HG03060 (cell line): ENCODE measurements around the gene ZSCAN20.

ENCODE experiments used
- ATAC-seq: cut with Tn5 transposase; IDR thresholded peaks from one replicate; pipeline ENCODE4 v1.9.1; 2021; ENCODE audit warnings: low read depth, moderate number of reproducible peaks; ENCODE audit not compliant: unreplicated experiment

ZSCAN20 gene

GRCh38 chr1:33472269-33472980 lies at the start of gene ZSCAN20:
ZSCAN20 (plus strand) TSS chr1:33472645; CDS start chr1:33479289, 6,644 bp downstream.
- ATAC-seq: peak; percentile 67

DNA sequence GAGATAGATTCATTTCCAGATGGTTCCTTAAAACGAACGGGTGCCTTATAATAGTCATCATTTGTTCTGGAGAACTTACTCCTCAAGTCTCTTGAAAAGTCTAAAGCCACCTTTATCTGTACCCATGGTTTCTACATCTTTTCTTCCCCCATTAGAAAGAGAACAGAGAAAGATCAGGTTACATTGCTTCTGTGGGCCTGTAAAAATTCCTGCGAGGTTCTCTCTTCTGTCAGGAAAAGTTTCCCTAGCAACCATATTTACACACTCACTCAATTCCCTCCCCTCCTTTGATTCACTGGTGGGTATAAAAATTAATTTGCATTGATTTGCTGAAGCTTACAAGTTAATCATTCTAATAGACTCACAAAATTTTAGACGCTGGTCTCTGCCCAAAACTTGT lies 48.2 kb upstream of the ZSCAN20 start:
- ATAC-seq: no peak

DNA sequence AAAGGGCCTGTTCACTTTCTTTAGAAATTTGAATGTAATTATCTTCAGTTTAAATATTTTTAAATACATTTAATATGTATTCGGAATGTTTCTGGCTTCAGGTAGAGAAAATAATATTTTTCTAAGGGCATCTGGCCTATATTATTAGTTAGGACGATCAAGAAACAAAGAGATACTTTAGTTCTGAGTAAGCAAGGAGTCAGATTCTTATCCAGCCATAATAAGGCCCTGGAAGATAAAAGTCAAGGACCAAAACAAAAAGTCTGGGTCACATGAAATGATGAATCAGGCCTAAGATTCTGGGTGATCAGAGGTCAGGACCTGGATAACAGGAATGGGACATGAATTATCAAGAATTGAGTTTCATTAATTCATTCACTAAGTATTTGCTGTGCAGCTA lies 47.8 kb upstream of the ZSCAN20 start:
- no peak for ATAC-seq

- ATAC-seq: no peak
Measured at GRCh38 chr1:33425900-33426299, 46.5 kb upstream of the ZSCAN20 start.

DNA sequence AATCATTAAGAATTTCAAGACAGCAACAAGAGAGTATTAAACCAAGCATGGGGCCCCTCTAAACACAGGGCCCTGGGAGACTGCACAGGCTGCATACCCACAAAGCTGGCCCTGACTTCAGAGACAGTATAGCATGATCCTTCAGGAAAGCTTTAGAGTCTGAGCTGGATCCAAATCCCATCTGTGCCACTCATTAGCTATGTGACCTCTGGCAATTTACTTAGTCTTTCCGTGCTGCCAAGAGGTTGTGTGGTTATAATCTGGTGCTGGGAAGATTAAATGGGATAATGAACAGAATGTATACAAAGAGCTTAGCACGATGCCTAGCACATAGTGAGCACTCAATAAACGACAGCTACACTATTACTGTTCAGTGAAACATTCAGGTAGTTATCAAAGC lies 45.5 kb upstream of the ZSCAN20 start:
- ATAC-seq: no peak

GRCh38 chr1:33428661-33429060 lies 43.8 kb upstream of the ZSCAN20 start:
- ATAC-seq: no peak

DNA sequence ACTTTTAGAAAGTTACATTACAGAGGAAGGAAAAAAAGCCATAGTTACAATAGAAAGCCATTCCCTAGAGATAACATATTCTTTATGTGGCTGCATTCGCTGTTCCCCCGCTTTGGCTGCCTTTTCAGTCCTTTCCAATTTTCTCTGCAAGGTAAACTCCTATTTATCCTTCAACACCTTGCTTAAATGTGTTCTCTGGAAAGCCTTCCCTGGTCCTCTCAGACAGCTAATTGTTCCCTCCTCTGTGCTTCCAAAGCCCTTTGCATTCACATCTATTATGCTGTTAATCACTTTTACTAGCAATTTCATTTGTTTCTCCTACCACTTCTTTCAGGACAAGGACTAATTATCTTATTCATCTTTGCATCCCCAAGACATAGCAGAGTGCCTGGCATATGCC lies 43.1 kb upstream of the ZSCAN20 start:
- no peak for ATAC-seq

DNA sequence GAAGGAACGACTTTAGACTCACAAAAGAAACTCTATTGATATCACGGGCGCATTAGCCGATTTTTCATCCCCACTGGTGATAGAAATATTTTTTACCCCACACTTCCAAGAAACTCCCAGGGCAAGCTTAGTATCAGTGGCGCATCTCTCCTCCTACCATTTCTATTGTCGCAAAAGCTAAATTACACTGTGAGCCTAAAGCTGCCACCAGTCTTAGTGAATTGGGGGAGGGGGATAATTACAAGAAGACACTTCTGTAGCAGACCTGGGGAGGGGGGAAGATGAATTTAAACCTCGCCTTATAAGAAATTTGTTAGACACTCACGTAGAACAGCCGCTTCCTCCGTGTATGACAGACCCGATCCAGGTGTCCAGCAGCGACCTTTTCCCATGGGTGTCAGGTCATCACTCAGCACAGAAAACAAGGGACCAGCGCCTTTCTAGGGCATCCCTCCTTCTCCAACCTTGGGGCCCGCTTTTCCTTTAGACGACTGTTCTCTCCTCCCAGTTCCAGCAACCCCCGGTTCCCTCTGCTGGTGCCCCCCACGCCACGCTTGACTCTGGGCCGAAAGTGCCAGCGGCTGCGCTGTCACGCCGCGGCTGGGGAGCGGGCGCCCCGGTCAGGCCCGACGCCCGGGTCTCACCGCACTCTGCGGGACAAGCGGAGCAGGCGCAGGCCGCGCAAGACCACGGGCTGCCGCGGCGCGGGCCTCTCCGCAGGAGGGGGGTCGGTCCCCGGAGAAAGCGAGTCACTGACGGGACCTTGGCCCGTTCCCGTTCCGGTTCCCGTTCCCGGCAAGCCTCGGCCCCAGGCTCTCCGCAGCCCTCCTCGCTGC lies 42.4 kb upstream of the ZSCAN20 start:
- no peak for ATAC-seq

DNA sequence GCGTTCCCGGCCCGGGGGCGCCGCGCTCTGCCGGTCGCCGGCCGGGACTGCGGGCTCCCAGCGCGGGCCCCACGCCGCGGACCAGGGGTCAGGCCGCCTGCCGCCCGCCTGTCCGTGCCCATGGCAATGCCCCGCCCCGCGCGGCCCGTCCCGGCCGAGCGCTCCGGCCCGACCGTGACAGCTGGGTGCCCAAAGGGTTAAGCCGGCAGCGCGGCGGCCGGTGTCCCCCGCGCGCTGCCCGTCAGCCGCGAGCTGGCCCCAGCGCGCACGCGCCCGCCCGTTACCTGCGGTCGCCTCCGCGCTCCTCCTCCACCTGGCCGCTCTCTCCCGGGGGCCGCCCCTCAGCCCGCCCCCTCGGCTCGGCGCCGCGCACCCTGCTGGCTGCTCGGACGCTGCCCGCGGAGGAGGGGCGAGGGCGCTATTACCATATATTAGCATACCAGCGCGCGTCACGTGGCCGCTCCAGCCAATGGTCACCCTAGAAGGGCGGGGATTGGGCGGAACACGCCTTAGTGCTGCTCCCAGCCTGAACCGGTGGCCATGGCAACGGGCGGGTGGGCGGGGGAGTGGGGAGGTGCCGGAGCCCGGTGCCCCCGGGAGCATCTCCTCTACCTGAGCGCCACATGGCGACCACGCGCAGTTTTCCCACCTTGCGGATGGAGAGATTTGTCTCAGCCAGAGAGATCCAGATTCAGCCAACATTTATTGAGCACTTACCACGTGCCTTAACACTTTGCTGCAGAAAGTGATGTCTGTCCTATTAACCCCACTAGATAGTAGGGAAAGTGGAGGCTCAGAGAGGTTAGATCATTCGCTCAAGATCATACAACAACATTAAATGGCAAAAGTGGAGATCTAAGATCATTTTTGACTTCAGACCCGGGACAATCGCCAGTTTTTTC lies 41.5 kb upstream of the ZSCAN20 start, which contains the start of gene PHC2:
Gene PHC2, minus strand, starts transcription at position 404 of the 902 bp plus-strand sequence. CDS start 55,556 bp downstream, outside the sequence.
- ATAC-seq: peak; percentile 87

- ATAC-seq: no peak
Measured at GRCh38 chr1:33433509-33434362, 38.7 kb upstream of the ZSCAN20 start.

- ATAC-seq: no peak
Measured at GRCh38 chr1:33434363-33434750, 38.1 kb upstream of the ZSCAN20 start.

DNA sequence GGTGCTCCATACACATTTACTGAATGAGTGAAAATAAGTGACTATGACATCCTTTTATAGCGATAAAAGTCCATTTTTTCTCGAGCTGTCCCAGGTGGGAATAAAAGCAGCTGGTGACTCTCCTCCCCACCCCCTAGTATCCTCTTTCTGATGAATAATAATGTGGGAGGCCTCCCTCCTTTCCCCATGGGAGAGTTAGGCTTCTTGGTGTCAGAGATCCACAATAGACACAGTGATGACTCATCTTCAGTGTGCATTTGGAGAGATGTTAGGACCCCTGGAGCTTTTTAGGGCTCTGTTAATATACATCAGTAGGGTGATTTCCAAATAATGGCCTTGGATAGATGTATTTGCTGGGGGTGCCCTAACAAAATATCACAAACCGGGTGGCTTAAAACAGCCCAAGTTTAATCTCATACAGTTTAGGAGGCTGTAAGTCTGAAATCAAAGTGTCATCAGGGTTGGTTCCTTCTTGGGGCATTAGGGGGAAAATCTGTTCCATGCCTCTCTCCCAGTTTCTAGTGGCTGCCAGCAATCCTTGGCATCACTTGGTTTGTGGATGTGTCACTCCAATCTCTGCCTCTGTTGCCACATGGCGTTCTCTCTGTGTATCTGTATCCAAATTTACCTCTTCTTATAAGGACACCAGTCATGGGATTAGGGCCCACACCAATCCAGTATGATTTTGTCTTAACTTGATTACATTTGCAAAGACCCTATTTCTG lies 37.2 kb upstream of the ZSCAN20 start:
- no peak for ATAC-seq

- ATAC-seq: no peak
Measured at GRCh38 chr1:33436557-33437285, 35.7 kb upstream of the ZSCAN20 start.

DNA sequence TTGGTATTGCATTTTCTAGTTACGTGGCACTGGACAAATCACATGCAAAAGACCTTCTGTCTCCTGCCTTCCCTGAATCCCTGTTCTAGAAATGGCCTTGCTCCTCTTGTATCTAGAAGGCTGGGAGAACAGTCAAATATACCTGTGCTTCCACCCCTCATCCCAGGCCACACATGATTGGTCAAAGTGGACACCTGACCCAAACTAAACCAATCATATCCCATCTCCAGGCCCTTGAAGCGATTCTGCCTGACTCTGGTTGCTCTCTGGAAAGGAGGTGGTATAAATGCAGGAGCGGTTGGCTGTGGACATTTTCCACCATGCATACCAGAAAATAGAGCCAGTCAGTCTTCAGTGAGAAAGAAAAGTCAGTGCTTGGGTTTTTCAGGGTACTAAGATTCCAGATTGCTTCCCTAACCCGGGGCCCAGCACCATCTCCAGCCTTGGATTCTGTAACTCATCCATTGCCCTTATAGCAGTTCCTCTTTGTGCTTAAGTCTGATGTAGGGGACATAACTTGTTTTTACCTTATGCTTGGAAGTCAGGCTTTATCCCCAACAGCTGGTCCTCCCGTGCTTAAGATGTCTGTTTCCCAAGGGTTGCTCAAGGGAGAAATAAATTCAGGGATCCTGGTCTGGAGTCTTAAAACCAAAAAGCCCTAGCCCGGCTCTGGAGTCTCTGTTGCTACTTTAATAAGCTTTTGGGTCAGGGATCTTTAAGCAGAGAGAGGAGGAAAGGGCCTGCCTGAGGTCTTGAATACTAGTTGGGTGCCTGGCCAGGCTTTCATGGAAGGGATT lies 33.9 kb upstream of the ZSCAN20 start:
- ATAC-seq: no peak

GRCh38 chr1:33439662-33440061 lies 32.8 kb upstream of the ZSCAN20 start:
- no peak for ATAC-seq

DNA sequence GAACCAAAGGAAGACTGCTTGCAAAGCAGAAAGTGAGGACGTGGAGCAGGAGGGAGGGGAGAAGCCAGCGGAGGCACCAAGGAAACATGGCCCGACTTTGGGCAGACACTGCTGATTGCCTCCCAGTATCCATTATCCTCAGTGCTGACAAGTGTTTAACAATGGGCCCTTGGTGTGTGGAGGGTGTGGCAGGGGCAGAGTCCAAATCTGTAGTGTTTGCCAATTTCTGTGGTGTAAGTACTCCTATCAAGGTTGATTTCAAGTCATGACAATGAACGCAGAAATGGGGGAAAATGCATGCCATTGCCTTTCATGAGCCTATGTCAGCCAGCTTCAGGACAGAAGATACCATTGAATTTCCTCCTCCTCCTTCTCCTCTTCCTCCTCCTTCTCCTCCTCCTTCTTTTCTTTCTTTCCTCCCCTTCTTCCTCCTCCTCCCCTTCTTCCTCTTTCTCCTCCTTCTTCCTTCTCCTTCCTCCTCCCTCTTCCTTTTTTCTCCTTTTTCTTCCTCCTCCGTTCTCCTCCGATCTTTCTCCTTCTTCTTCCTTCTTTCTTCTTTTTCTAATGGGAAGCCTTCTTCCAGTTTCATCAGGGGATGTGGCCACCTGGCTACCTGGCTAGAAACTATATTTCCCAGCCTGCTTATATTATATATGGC lies 31.2 kb upstream of the ZSCAN20 start:
- no peak for ATAC-seq

- ATAC-seq: no peak
Measured at GRCh38 chr1:33442141-33442540, 30.3 kb upstream of the ZSCAN20 start.
